CD14-positive monocyte (primary cell): ENCODE results near the gene SHBG. TPM values are rescaled to one million over a fixed set of nuclear protein-coding genes. Genes with fewer than 3 reads are reported as not detected.

Source experiments
- DNase-seq, 3 donors: peaks; one replicate each; pipeline ENCODE4 v3.0.0-alpha.2; 2011 to 2022
- H2AFZ ChIP-seq: 2 replicates; pipeline ENCODE4 v1.6.0; 2012; ENCODE audit warnings: mild to moderate bottlenecking, low read depth, low read length, inconsistent platforms; ENCODE audit not compliant: insufficient read depth, poor library complexity, severe bottlenecking
- H3K27ac ChIP-seq, 2 donors: 1 replicate in 1 of 2; 2 replicates in 1 of 2; pipeline ENCODE4 v1.5.1; 2012 to 2013; ENCODE audit warnings: low read length in 2 of 2, control low read depth in 1 of 2, inconsistent platforms in 1 of 2, low read depth in 1 of 2, mild to moderate bottlenecking in 1 of 2
- H3K27me3 ChIP-seq, 2 donors: one replicate each; pipeline versions ENCODE4 v1.6.0 to v1.6.1; 2011 to 2013; ENCODE audit warnings: low read length in 2 of 2; ENCODE audit not compliant: control insufficient read depth in 2 of 2, insufficient read depth in 2 of 2
- H3K36me3 ChIP-seq, 2 donors: replicated peaks in 1 of 2; 1 replicate in 1 of 2; 2 replicates in 1 of 2; pipeline versions ENCODE4 v1.5.1 to v1.6.1; 2012 to 2013; ENCODE audit warnings: low read length in 2 of 2, control low read depth in 1 of 2, inconsistent platforms in 1 of 2, mild to moderate bottlenecking in 1 of 2; ENCODE audit not compliant: insufficient read depth in 2 of 2, control insufficient read depth in 1 of 2
- H3K4me1 ChIP-seq, 2 donors: 1 replicate in 1 of 2; 2 replicates in 1 of 2; pipeline versions ENCODE4 v1.5.1 to v1.6.1; 2012 to 2013; ENCODE audit warnings: low read length in 2 of 2, control low read depth in 1 of 2, inconsistent platforms in 1 of 2, mild to moderate bottlenecking in 1 of 2, moderate library complexity in 1 of 2; ENCODE audit not compliant: insufficient read depth in 2 of 2, control insufficient read depth in 1 of 2
- H3K4me2 ChIP-seq: replicated peaks from 2 replicates; pipeline ENCODE3; 2012; ENCODE audit warnings: low read length, moderate library complexity, mild to moderate bottlenecking; ENCODE audit not compliant: poor library complexity, severe bottlenecking; ENCODE audit errors: extremely low read depth
- H3K4me3 ChIP-seq, 3 experiments: fragments of 200-600 bp in 1 of 3; sonication (generic) in 1 of 3; replicated peaks in 1 of 3; 1 replicate in 2 of 3; 2 replicates in 1 of 3; pipeline ENCODE4 v1.5.1; 2011 to 2013; ENCODE audit warnings: low read length in 3 of 3, mild to moderate bottlenecking in 3 of 3, control low read depth in 2 of 3, low read depth in 2 of 3, inconsistent platforms in 1 of 3, moderate library complexity in 1 of 3
- H3K79me2 ChIP-seq: 2 replicates; pipeline ENCODE4 v1.6.0; 2012; ENCODE audit warnings: mild to moderate bottlenecking, control low read depth, inconsistent platforms, low read length, moderate library complexity; ENCODE audit not compliant: insufficient read depth
- H3K9ac ChIP-seq: 2 replicates; pipeline ENCODE4 v1.6.0; 2017; ENCODE audit warnings: low read length, mild to moderate bottlenecking; ENCODE audit not compliant: insufficient read depth, poor library complexity, severe bottlenecking
- H3K9me3 ChIP-seq, 2 donors: replicated peaks in 1 of 2; 1 replicate in 1 of 2; 2 replicates in 1 of 2; pipeline versions ENCODE4 v1.5.1 to v1.6.1; 2012 to 2013; ENCODE audit warnings: low read length in 2 of 2, control low read depth in 1 of 2; ENCODE audit not compliant: control insufficient read depth in 1 of 2, insufficient read depth in 1 of 2
- H4K20me1 ChIP-seq: 2 replicates; pipeline ENCODE4 v1.6.0; 2012; ENCODE audit warnings: mild to moderate bottlenecking, low read length, control low read depth, moderate library complexity; ENCODE audit not compliant: insufficient read depth
- H3K27ac Mint-ChIP-seq, 7 donors: one replicate each; pipeline ENCODE4 v1.8.0; 2020; ENCODE audit warnings: mild to moderate bottlenecking in 7 of 7, mixed read lengths in 7 of 7, moderate library complexity in 6 of 7, inconsistent platforms in 2 of 7
- H3K27me3 Mint-ChIP-seq, 3 donors: one replicate each; pipeline ENCODE4 v1.8.0; 2021 to 2022; ENCODE audit warnings: low read depth in 3 of 3, mild to moderate bottlenecking in 3 of 3, mixed read lengths in 3 of 3, moderate library complexity in 3 of 3, inconsistent platforms in 1 of 3
- H3K36me3 Mint-ChIP-seq, 2 donors: one replicate each; pipeline ENCODE4 v1.8.0; 2020; ENCODE audit warnings: mixed read lengths in 2 of 2, inconsistent platforms in 1 of 2, mild to moderate bottlenecking in 1 of 2
- H3K4me1 Mint-ChIP-seq: one replicate; pipeline ENCODE4 v1.8.0; 2020; ENCODE audit warnings: mild to moderate bottlenecking, mixed read lengths
- H3K4me3 Mint-ChIP-seq, 2 donors: one replicate each; pipeline ENCODE4 v1.8.0; 2020; ENCODE audit warnings: mild to moderate bottlenecking in 2 of 2, mixed read lengths in 2 of 2, moderate library complexity in 1 of 2
- H3K9me3 Mint-ChIP-seq, 7 donors: one replicate each; pipeline ENCODE4 v1.8.0; 2020 to 2022; ENCODE audit warnings: mixed read lengths in 7 of 7, mild to moderate bottlenecking in 6 of 7, moderate library complexity in 6 of 7, inconsistent platforms in 2 of 7
- WGBS: methylation state at CpG from one replicate; pipeline ENCODE4 v1.1.5; 2013; ENCODE audit warnings: missing lambda C conversion rate; ENCODE audit not compliant: insufficient coverage; 5-methylcytosine and 5-hydroxymethylcytosine counted together
- intact Hi-C, 2 donors: fragments of 100-400 bp; cut with micrococcal nuclease; formaldehyde crosslinking; loops; one replicate each; pipeline versions ENCODE4 v1.15.0 to v1.15.1; 2023
- polyA plus RNA-seq, 3 donors: library from polyadenylated mRNA; depleted of rRNA in 1 of 3; unstranded in 2 of 3; stranded (reverse) in 1 of 3; fragments of 300-500 nt in 2 of 3; fragments of >200 nt in 1 of 3; fragmentation: Illumina TruSeq in 2 of 3; gene quantifications; 1 replicate in 2 of 3; 2 replicates in 1 of 3; pipeline ENCODE4 v1.2.3, GENCODE V29; 2012 to 2021
- TF ChIP-seq, protein P1 (sequence below): fragments of 200-600 bp; IDR thresholded peaks from one replicate; pipeline ENCODE4 v1.8.0; 2022; ENCODE audit warnings: antibody characterized with exemption, mild to moderate bottlenecking

SHBG gene
- polyA plus RNA-seq, 3 donors: 0.43 TPM; not detected in 1

DNA sequence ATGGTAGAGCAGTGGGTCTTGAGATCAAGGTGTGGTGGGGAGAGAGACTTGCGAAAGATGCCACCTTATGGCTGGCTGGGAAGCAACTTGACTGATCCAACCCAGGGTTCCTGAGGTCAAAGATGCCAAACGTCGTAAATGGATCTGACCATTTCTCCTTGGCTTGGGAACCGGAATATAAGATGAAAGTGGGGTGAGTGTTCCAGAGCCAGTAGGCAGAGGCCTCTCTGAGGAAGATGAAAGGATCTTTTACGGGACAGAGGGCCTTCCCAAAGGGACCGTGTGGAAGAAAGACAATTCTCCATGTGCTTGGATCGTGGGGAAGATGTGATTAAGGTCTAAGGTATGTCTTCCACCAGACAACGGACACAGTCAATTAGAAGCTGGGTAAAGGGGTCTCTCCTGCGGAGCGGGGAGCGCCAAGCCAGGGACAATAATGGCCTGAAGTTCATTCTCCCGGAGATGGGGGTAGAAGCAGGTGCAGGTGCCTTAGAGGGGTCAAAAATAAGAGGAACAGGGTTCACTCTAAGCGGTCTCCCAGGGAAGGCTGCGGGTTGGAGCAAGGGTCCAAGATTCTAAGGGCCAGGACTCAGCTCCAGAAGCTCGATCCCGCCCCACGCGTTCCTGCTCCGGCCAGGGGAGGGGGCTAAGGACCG is 16.0 kb upstream of the SHBG start:
- WGBS: 12% methylated on average over 20 of the region's 20 CpGs
- H3K27ac ChIP-seq: peak overlapping the region; percentile 14 to 69
- H3K79me2 ChIP-seq: peaks cover 52% of the 10 kb centered on the region
- H3K9me3 Mint-ChIP-seq: no peaks in the 10 kb centered on the region
- no peak for DNase-seq
- H3K27me3 Mint-ChIP-seq: peaks cover 0 to 2% (median 1%) of the 10 kb centered on the region in 3 donors
- intact Hi-C loops: loop anchor here in 1 of 2 donors (2.0 kb wide), 1 partner anchor 73 kb away; the partner anchor contains the start of gene TP53
- TF ChIP-seq, protein P1, sequence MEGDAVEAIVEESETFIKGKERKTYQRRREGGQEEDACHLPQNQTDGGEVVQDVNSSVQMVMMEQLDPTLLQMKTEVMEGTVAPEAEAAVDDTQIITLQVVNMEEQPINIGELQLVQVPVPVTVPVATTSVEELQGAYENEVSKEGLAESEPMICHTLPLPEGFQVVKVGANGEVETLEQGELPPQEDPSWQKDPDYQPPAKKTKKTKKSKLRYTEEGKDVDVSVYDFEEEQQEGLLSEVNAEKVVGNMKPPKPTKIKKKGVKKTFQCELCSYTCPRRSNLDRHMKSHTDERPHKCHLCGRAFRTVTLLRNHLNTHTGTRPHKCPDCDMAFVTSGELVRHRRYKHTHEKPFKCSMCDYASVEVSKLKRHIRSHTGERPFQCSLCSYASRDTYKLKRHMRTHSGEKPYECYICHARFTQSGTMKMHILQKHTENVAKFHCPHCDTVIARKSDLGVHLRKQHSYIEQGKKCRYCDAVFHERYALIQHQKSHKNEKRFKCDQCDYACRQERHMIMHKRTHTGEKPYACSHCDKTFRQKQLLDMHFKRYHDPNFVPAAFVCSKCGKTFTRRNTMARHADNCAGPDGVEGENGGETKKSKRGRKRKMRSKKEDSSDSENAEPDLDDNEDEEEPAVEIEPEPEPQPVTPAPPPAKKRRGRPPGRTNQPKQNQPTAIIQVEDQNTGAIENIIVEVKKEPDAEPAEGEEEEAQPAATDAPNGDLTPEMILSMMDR: no peak
- H3K9me3 ChIP-seq: no peaks in the 10 kb centered on the region
- peak overlapping the region; percentile 89 for H3K4me2 ChIP-seq
- H3K4me3 ChIP-seq: peak overlapping the region; percentile 59 to 82 (median 76)
- H3K27ac Mint-ChIP-seq: peak overlapping the region; percentile 68 to 92 (median 85)
- peaks cover 25 to 34% of the 10 kb centered on the region in 2 donors for H3K4me1 ChIP-seq
- peaks cover 9 to 18% of the 10 kb centered on the region in 2 donors for H3K36me3 Mint-ChIP-seq
- peaks cover 3 to 12% of the 10 kb centered on the region in 2 donors for H3K36me3 ChIP-seq
- H3K4me3 Mint-ChIP-seq: peak overlapping the region; percentile 83 to 92
- no peaks in the 10 kb centered on the region for H3K27me3 ChIP-seq
- H3K4me1 Mint-ChIP-seq: peaks cover 38% of the 10 kb centered on the region
- peaks cover 42% of the 10 kb centered on the region for H4K20me1 ChIP-seq
- H3K9ac ChIP-seq: peak overlapping the region; percentile 85
- H2AFZ ChIP-seq: peak overlapping the region; percentile 76

DNA sequence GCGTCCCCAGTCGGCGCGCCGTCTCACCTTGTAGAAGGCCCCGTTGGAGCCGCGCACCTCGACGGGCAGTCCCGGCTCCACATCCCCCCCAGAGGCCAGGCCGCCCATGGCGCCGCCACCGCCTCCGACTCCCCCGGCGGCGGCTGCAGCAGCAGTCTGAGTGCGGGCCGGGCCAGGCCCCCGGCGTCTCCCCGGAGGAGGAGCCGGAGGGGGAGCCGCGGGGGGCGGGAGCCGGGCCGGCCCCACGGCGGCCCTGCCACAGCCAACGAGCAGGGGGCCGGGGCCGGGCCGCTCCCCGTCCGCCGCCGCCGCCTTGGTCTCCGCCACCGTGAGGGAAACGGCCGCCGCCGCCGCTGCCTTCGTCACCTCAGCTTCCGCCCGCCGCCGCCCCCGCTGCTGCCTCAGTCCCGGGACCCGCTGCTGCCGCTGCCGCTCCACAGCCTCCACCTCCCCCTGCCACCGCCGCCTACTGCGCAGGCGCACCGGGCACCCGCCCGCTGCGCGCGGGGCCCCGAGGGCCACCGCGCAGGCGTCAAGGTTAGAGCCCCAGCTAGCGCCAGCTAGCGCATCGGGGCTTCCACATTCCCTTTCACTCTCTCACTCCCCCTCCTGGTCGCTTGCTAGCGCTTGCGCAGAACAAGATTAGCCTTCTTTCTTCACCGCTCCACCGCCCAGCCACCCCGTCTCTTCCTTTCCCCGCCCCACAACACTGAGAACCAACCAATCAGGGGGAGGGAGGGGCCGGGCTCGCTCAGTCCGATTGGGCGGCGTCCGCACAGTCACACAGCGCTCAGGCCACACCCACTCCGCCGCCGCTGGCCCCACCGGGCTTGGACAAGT is 15.3 kb upstream of the SHBG start, which contains the start of gene FXR2:
Gene FXR2 (minus strand): TSS at position 473 of the 840 bp plus-strand sequence. CDS start 365 bp downstream, at position 108.
- Mint-ChIP-seq H3K36me3 (peaks cover 6 to 13% of the 10 kb centered on the region in 2 donors), H3K27ac (peak within 1 kb of the TSS; percentile 85 to 93 (median 91)), H3K27me3 (peaks cover 0 to 5% (median 1%) of the 10 kb centered on the region in 3 donors), H3K4me3 (peak within 1 kb of the TSS; percentile 83 to 92), H3K9me3 (no peaks in the 10 kb centered on the region), H3K4me1 (peaks cover 35% of the 10 kb centered on the region)
- H3K4me1 ChIP-seq: peaks cover 25 to 34% of the 10 kb centered on the region in 2 donors
- peak within 1 kb of the TSS; percentile 89 for H3K4me2 ChIP-seq
- intact Hi-C loops: loop anchor here in 1 of 2 donors (2.0 kb wide), 1 partner anchor 72 kb away; the partner anchor contains the start of gene TP53
- H3K27me3 ChIP-seq: no peaks in the 10 kb centered on the region
- WGBS: under 1% methylated on average over 80 of the region's 93 CpGs
- H3K9me3 ChIP-seq: no peaks in the 10 kb centered on the region
- peak; percentile 99 to 100 (median 100) for DNase-seq
- peaks cover 45% of the 10 kb centered on the region for H3K79me2 ChIP-seq
- TF ChIP-seq, protein P1: peak; percentile 36
- H3K27ac ChIP-seq: peak within 1 kb of the TSS; percentile 73 to 75
- H2AFZ ChIP-seq: peak within 1 kb of the TSS; percentile 80
- peak within 1 kb of the TSS; percentile 59 to 82 (median 76) for H3K4me3 ChIP-seq
- H3K36me3 ChIP-seq: peaks cover 0 to 12% of the 10 kb centered on the region in 2 donors
- peaks cover 34% of the 10 kb centered on the region for H4K20me1 ChIP-seq
- H3K9ac ChIP-seq: peak within 1 kb of the TSS; percentile 85
